GM12878 (cell line): ENCODE data around the gene SLC9C2.

Experiments
- ATF2 ChIP-seq: IDR thresholded peaks from 2 replicates; pipeline ENCODE4 v1.6.1; 2012; ENCODE audit warnings: low read length, inconsistent platforms
- CREB1 ChIP-seq: IDR thresholded peaks from 2 replicates; pipeline ENCODE4 v1.6.1; 2012; ENCODE audit warnings: low read depth, mild to moderate bottlenecking, inconsistent platforms
- CUX1 ChIP-seq: IDR thresholded peaks from 2 replicates; pipeline ENCODE4 v1.6.1; 2012; ENCODE audit warnings: improper control_type of control experiment, low read depth, low read length; ENCODE audit not compliant: insufficient replicate concordance
- EP300 ChIP-seq, 2 experiments: fragments of 150-350 bp in 1 of 2; IDR thresholded peaks; 2 replicates each; pipeline ENCODE4 v1.6.1; 2011 to 2012; ENCODE audit warnings: low read depth in 2 of 2, low read length in 2 of 2, borderline replicate concordance in 1 of 2, improper control_type of control experiment in 1 of 2, inconsistent platforms in 1 of 2; ENCODE audit not compliant: control insufficient read depth in 1 of 2
- EZH2 ChIP-seq: IDR thresholded peaks from 2 replicates; pipeline ENCODE4 v1.6.1; 2012; ENCODE audit warnings: low read depth, mild to moderate bottlenecking, control low read depth, inconsistent platforms, low read length, borderline replicate concordance; ENCODE audit not compliant: control insufficient read depth
- FOS ChIP-seq: IDR thresholded peaks from 3 replicates; pipeline ENCODE4 v1.6.1; 2011; ENCODE audit warnings: borderline replicate concordance; ENCODE audit not compliant: insufficient read length; ENCODE audit errors: extremely low read depth
- NKRF ChIP-seq: fragments of 450-650 bp; conservative IDR thresholded peaks from 2 replicates; pipeline ENCODE4 v1.6.1; 2017; ENCODE audit warnings: mild to moderate bottlenecking, moderate library complexity
- POLR2A ChIP-seq: IDR thresholded peaks from 2 replicates; pipeline ENCODE4 v1.6.1; 2011; ENCODE audit warnings: low read depth, mild to moderate bottlenecking, low read length
- RB1 ChIP-seq: fragments of 450-650 bp; formaldehyde crosslinking; IDR thresholded peaks from 2 replicates; pipeline ENCODE4 v1.6.1; 2017; ENCODE audit warnings: mild to moderate bottlenecking, borderline replicate concordance
- ZNF24 ChIP-seq: fragments of 450-650 bp; IDR thresholded peaks from 2 replicates; pipeline ENCODE4 v1.6.1; 2017; ENCODE audit warnings: antibody characterized with exemption, mild to moderate bottlenecking
- ZZZ3 ChIP-seq: IDR thresholded peaks from 2 replicates; pipeline ENCODE4 v1.6.1; 2011; ENCODE audit warnings: low read depth; ENCODE audit not compliant: control insufficient read depth, insufficient read length
- TF ChIP-seq, protein P1 (sequence below), 3 experiments: IDR thresholded peaks in 2 of 3; conservative IDR thresholded peaks in 1 of 3; 2 replicates each; pipeline ENCODE4 v1.5.1; 2011; ENCODE audit warnings: low read depth in 3 of 3, low read length in 3 of 3, mild to moderate bottlenecking in 3 of 3, control low read depth in 2 of 3, moderate library complexity in 2 of 3, inconsistent platforms in 1 of 3, mixed read lengths in 1 of 3; ENCODE audit not compliant: control insufficient read depth in 2 of 3, insufficient read depth in 1 of 3; ENCODE audit errors: extremely low read depth in 1 of 3

DNA sequence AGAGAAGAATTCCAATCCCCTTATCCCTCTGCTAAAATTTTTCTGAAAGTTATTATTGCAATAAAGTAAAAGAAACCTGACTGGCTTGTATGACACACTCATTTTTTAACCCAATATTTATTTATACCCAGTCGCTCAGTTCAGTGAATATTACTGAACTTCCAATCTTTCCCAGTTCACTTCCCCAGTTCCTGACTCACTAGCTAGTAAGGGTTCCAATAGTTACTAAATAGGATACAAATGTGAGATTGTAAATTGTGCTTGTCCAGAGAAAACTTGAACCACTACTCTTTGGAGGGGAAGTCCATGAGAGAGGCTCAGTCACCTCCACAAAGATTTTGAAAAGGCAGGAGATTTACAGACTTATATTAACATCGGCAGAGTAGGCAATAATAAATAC lies 94.3 kb downstream of the SLC9C2 start:
- no peak for TF ChIP-seq CREB1
- TF ChIP-seq EP300 (IDR thresholded peaks at IDR 0.05; ENCODE audit: borderline replicate concordance in 1 of 2, control insufficient read depth in 1 of 2, low read depth in 2 of 2, low read length in 2 of 2), result no peak
- TF ChIP-seq ZZZ3, result no peak
- TF ChIP-seq POLR2A, result no peak
- TF ChIP-seq, protein P1, sequence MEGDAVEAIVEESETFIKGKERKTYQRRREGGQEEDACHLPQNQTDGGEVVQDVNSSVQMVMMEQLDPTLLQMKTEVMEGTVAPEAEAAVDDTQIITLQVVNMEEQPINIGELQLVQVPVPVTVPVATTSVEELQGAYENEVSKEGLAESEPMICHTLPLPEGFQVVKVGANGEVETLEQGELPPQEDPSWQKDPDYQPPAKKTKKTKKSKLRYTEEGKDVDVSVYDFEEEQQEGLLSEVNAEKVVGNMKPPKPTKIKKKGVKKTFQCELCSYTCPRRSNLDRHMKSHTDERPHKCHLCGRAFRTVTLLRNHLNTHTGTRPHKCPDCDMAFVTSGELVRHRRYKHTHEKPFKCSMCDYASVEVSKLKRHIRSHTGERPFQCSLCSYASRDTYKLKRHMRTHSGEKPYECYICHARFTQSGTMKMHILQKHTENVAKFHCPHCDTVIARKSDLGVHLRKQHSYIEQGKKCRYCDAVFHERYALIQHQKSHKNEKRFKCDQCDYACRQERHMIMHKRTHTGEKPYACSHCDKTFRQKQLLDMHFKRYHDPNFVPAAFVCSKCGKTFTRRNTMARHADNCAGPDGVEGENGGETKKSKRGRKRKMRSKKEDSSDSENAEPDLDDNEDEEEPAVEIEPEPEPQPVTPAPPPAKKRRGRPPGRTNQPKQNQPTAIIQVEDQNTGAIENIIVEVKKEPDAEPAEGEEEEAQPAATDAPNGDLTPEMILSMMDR (IDR thresholded peaks at IDR 0.05 in 2 of 3, conservative IDR thresholded peaks at IDR 0.05 in 1 of 3; ENCODE audit: control insufficient read depth in 2 of 3, extremely low read depth in 1 of 3, insufficient read depth in 1 of 3, low read depth in 3 of 3, low read length in 3 of 3), result no peak
- TF ChIP-seq EZH2, result no peak
- TF ChIP-seq NKRF, result no peak
- TF ChIP-seq CUX1, result no peak
- no peak for TF ChIP-seq RB1
- TF ChIP-seq ATF2, result no peak
- no peak for TF ChIP-seq FOS
- TF ChIP-seq ZNF24, result no peak
